Posterior cingulate gyrus (tissue), 11 donors: ENCODE results near the gene C2orf69.
"Not testable (repeated sequence)": the region's sequence is repeated elsewhere in the genome, so short reads cannot be mapped to it uniquely, and the experiment has no call there.

Experiments used
- DNase-seq, 10 donors: peaks; one replicate each; pipeline versions ENCODE4 v3.0.0 to v3.0.0-alpha.2; 2020 to 2021; ENCODE audit warnings: mixed read lengths in 3 of 10
- intact Hi-C: fragments of 100-400 bp; cut with DNase I; formaldehyde crosslinking; loops from one replicate; pipeline ENCODE4 v1.15.1; 2023

The C2orf69 gene

DNA sequence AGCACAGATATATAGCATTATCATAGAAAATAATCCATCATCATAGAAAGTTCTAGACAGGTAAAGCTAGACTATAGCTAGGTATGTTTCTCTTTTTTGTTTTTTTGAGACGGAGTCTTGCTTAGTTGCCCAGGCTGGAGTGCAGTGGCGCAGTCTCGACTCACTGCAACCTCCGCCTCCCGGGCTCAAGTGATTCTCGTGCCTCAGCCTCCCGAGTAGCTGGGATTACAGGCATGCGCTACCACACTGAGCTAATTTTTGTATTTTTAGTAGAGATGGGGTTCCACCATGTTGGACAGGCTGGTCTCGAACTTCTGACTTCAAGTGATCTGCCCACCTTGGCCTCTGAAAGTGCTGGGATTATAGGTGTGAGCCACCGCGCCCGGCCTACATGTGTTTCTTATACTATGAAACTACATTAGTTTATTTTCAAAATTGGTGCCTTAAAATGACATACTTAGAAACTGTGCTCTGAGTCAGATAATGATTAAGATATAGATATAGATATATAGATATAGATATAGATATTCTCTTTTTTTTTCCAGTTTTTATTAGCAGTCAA is 1.5 kb downstream of the C2orf69 start:
- intact Hi-C loops, DNase-seq: not testable (repeated sequence)

DNA sequence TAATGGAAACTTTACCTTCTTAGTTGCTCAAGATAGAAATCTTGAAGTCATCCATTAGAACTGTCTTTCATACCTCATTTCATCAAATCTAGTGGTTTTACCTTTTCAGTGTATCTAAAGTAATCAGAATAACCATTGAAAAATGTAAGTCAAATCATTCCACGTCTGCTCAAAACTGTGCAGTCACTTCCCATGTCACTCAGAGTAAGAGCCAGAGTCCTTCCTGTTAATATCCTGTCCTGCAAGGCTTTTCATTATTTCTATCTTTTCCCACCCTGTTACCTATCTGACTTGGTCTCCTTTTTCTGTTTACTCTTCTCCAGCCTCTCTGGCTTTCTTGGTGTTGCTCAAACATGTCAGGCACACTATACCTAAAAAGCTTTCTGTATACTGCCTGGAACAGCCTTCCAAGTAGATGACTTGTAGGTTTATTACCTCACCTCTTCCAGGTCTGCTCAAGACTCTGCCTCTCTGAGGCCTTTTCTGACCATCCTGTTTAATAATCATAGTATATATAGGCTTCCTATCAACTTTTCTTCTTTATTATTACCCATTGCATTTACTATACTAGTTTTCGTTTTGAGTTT is 3.4 kb downstream of the C2orf69 start:
- DNase-seq = no peak
- intact Hi-C loops = no loop called here

DNA sequence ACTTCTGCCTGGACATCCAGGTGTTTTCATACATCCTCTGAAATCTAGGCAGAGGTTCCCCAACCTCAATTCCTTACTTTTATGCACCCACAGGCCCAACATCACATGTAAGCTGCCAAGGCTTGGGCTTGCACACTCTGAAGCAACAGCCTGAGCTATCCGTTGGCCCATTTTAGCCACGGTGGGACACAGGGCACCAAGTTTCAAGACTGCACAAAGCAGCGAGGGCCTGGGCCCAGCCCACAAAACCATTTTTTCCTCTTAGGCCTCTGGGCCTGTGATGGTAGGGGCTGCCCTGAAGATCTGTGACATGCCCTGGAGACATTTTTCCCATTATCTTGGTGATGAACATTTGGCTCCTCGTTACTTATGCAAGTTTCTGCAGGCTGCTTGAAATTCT is 5.9 kb downstream of the C2orf69 start:
- intact Hi-C loops = no loop called here
- no peak for DNase-seq

DNA sequence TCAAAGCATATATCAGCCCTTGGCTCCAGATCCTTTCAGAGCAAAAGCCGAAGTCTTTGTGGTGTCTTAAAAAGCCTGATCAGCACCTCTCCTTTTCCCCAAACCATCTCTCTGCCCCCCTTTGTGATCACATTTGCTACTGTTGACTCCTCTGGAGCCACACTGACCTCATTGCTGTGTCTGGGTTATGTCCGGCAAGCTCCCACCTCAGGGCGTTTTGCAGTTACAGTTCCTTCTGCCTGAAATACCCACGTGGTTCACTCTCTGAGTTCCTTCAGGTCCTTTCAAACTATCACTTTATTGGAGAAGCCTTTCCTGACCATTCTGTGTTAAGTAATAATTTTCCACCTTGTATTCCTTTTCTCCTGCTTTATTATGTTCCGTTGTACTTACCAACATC is 11.8 kb downstream of the C2orf69 start:
- intact Hi-C loops = loop anchor here (10.0 kb wide), 1 partner anchor 68 kb away; the partner anchor contains the start of gene FTCDNL1
- no peak for DNase-seq

DNA sequence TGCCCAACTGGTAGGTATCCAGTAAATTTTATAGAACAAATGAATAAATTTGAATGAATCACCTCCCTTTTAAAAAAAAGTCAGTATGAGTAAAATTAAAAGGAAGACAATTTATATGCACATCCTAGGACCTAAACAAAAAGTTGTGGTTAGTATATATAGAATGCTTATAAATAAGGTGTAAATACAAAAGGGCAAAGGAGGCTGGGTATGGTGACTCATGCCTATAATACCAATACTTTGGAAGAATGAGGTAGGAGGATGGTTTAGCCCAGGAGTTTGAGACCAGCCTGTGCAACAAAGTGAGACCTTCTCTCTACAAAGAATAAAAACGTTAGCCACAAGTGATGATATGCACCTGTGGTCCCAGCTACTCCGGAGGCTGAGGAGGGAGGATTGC is 12.8 kb downstream of the C2orf69 start:
- no peak for DNase-seq
- intact Hi-C loops = loop anchor here (10.0 kb wide), 1 partner anchor 69 kb away; the partner anchor contains the start of gene FTCDNL1

DNA sequence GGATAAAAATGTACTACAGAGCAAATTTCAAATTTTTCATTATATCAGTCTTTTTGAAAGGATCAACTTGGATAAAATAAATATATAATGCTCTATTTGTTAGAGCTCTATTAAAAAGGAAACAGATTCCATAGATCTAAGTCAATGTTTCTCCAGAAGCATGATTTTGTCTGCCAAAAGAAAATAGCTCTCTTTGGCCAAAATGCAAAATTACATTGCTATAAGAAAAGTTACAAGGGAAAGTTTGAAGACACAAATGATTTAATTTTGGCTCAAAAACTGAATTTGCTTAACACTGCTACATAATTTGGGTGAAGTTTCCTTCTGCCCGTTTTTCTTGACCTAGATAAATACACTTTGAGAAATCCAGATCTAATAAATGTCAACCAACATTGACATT is 15.7 kb downstream of the C2orf69 start:
- no peak for DNase-seq
- intact Hi-C loops = loop anchor here (10.0 kb wide), 1 partner anchor 72 kb away; the partner anchor contains the start of gene FTCDNL1

DNA sequence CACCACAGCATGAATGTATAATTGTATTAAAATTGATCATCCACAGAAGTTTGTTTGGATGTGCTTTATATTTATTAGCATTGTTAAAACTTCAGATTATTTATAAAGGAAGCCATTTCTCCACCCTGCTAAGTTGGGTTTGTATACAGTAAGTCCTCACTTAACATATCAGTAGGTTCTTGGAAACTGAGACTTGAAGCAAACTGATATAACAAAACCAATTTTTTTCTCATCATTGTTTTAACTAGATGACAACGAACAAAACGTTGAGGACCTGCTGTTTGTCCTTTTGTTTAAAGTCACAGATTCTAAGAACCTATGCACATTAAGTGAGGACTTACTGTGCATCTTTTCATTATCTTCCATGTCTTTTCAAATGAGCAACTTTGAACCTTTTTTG is 17.1 kb downstream of the C2orf69 start:
- intact Hi-C loops = loop anchor here (10.0 kb wide), 1 partner anchor 73 kb away; the partner anchor contains the start of gene FTCDNL1
- no peak for DNase-seq

DNA sequence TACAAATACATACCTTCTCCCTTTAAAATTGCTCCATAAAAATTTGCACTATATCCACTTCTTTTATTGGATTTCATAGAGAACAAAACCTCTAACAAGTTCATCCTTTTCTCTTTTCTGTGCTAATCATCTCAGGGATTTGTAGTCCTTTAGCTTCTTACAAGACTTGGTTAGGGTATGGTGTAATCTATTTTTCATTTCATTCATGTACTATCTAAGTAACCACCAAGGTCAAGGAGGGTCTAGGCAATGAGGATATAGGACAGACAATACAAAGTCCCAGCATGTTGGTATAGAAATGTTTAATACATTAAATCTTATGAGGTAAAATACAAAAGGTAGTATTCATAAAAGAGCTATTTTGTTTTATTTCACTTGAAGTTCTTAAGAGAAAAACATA is 17.5 kb downstream of the C2orf69 start:
- intact Hi-C loops = loop anchor here (10.0 kb wide), 1 partner anchor 74 kb away; the partner anchor contains the start of gene FTCDNL1
- DNase-seq = no peak

DNA sequence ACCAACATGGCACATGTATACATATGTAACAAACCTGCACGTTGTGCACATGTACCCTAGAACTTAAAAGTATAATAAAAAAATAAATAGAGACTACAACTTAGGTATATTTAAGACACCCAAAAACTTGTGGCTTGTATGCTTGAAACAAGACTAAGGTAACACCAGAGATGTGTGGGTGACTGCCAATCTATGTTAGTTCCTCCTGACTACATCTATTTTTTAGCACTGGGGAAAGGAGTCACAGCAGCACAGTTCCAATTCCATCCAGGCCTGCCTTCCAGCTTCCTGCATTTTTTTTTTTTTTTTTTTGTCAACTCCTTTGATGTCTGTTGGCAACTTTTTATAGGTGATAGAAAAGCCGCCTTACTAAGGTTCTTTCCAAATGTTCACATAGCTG is 18.2 kb downstream of the C2orf69 start:
- intact Hi-C loops = loop anchor here (10.0 kb wide), 1 partner anchor 74 kb away; the partner anchor contains the start of gene FTCDNL1
- no peak for DNase-seq

DNA sequence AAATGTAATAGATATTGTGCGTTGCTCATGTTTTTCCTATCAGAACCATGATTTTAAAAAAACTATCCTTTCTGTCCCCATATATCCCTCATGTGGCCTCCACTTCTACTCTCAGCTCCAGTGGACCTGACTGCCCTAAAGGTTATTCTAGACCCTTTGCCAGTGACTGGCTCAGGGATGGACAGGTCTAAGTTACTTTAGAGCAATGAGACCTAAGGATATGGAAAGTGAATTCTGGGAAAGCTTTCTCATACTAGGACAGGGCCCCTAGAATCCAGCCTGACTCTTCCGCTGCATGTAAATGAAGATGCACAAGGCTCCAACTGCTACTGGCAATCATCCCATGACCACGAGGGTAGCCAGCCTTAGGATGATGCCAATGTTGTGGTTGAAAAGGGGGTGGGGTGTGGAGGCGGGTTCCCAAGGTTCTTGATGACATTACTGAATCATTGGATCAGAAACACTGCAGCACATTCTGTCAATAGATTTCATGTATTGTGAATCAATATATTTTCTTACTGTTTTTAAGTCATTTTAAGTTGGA is 21.3 kb downstream of the C2orf69 start:
- intact Hi-C loops = loop anchor here (2.0 kb wide), 1 partner anchor 22 kb away; the partner anchor contains the start of gene C2orf69
- DNase-seq = peak; percentile 43 to 96 (median 79)

DNA sequence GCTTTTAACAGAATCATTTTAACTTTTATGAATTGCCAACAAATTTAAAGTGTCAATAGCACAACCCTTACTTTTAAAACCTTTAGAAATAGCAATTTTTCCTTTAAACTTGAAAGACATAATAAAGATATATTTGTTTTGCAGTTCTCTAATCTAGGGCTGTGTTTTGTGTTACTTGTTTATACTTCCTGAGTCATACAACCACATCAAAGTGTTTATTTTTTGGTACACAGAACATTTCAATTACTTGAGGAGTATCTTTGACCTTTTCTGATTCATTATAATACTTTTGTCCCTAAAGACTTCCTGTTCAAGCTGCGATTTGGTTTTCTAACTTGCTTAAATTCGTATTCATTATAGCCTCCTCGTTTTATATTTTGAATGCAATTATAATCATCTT is 22.4 kb downstream of the C2orf69 start:
- DNase-seq = no peak
- intact Hi-C loops = loop anchor here (2.0 kb wide), 1 partner anchor 23 kb away; the partner anchor contains the start of gene C2orf69

DNA sequence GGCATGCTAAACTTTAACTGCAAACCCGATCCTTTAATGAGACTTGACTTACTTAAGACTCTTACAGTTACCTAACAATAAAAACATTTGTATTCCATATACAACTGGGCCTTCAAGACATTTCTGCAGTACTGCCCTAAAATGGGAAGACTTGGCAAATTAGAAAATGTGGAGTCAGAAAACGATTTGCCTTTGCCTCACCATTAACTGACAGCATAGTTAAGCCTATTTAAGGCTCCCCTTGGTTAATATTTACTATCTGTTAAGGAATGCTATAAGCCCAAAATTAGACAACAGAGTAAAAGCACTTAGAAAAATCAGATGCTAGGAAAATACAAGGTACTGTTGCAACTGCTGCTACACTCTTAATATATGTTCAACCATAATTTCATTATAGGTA is 25.5 kb downstream of the C2orf69 start:
- intact Hi-C loops = no loop called here
- DNase-seq = no peak

DNA sequence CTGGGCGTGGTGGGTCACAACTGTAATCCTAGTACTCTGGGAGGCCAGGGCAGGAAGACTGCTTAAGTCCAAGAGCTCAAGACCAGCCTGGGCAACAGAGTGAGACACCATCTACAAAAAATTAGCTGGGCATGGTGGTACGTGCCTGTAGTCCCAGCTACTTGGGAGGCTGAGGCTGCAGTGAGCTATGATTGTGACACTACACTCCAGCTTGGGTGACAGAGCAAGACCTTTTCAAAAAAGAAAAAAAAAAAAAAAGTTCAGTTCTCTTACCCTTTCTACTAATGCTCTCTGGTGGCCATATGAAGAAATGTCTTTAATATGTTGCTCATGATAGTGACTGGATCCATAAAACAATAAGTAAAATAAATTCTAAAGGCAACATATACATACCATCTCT is 29.3 kb downstream of the C2orf69 start:
- intact Hi-C loops = loop anchor here (10.0 kb wide), 1 partner anchor 236 kb away; no protein-coding TSS in a partner anchor
- peak in 1 of 10 donors; percentile 12 for DNase-seq

DNA sequence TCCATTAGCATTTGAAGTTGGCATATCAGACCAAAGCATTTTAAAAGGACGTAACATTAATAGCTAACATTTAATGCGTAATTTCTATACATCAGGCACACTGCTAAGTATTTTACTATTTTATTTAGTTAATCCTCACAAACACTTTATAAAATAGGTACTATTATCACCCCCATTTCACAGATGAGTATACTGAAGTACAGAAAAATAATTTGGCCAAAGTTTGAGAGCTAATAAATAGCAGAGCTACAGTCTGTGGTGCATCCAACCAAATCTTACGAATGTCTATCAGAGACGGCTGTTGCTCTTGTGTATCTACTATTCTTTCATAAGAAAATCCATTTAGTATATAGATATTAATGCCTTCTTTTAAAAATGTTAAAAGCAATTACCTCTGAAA is 32.3 kb downstream of the C2orf69 start:
- intact Hi-C loops = loop anchor here (10.0 kb wide), 1 partner anchor 239 kb away; no protein-coding TSS in a partner anchor
- no peak for DNase-seq

DNA sequence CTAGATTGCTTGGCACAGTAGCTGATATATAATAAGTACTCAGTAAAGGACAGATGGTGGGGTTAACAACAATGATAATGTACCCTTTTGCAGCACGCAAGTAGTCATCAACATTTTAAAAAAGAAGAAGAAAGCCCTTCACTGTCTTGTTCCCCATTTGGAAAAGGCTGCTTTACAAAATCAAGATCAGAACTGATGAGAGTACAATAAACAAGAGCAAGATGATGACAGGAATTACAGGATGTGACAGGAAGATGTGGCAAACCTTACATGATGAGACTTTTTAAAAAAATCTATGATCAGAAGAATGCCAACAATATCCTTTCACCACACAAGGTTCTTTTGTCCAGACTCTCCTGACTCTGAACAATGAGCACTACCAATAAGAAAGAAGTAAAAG is 35.1 kb downstream of the C2orf69 start:
- DNase-seq = no peak
- intact Hi-C loops = loop anchor here (10.0 kb wide), 1 partner anchor 241 kb away; no protein-coding TSS in a partner anchor

DNA sequence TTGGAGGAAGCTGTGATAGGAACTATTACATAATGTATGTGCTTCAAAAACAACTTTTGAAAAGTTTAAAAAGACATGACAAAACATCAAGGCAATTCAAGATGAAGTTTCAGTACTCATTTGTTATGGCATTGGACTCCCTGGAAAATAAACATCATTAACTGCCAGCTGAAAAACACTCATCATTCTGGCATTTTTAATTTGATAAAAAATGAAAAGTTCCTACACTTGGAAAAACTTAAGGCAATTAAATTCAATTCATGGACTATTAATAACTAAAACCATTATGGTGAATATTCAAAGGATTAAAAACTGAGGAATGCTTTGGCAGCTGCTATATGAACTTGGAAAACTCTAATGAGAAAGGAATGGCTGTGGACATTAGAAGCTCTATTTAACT is 35.7 kb downstream of the C2orf69 start:
- intact Hi-C loops = loop anchor here (10.0 kb wide), 1 partner anchor 242 kb away; no protein-coding TSS in a partner anchor

DNA sequence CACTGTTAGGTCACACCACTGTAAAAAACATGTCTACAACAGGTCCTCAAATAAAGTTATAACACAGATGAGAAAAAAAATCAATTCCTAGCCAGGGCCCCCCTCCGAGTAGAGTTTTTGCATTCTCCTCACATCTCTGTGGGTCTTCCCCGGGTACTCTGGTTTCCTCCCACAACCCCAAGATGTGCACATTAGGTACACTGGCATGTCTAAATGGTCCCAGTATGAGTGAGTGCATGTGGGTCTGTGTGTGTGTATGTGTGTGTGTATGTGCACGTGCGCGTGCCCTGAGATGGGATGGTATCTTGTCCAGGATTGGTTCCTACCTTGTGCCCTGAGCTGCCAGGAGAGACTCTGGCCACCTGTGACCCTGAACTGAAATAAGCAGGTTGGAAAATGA is 39.3 kb downstream of the C2orf69 start:
- DNase-seq = no peak
- intact Hi-C loops = no loop called here

More for the DNA sequence above, 35.7 kb downstream of the C2orf69 start:
- DNase-seq = no peak

DNA sequence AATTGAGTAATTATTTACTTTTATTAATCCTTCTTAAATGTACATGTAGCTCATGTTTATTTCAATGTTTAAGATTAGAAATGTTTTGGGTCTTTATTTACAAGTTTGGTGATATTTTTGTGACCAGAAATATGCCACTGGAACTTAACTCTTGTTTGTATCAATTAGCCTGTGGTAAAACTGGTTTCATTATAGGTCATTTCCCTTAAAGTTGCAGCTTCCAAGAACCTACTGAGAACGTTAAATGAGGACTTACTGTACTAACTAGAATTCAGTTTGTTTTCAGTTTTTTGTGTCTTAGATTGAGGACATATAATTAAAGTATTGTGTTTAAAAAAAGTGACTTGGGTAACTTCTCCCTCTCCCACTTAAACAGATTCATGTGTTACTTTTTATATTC is 39.9 kb downstream of the C2orf69 start:
- intact Hi-C loops = no loop called here
- DNase-seq = no peak

DNA sequence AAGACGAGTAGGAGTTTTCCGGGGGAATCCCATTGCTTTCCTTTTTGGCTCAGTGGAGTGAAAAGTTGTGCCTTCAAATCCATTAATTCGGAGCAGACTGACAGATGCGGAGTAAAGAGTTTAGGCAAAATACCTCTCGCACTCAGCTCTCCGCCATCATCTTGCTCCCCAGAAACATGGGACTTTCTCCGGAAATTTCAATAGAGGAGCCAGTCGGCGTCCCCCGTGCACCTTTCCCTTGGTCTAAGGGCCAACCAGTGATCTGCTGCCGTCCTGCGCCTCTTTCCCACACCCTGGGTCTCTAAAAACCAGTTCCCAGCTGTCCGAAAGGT is 43.9 kb downstream of the C2orf69 start:
- intact Hi-C loops = loop anchor here (2.0 kb wide), 1 partner anchor 44 kb away; the partner anchor contains the start of gene C2orf69
- no peak for DNase-seq

DNA sequence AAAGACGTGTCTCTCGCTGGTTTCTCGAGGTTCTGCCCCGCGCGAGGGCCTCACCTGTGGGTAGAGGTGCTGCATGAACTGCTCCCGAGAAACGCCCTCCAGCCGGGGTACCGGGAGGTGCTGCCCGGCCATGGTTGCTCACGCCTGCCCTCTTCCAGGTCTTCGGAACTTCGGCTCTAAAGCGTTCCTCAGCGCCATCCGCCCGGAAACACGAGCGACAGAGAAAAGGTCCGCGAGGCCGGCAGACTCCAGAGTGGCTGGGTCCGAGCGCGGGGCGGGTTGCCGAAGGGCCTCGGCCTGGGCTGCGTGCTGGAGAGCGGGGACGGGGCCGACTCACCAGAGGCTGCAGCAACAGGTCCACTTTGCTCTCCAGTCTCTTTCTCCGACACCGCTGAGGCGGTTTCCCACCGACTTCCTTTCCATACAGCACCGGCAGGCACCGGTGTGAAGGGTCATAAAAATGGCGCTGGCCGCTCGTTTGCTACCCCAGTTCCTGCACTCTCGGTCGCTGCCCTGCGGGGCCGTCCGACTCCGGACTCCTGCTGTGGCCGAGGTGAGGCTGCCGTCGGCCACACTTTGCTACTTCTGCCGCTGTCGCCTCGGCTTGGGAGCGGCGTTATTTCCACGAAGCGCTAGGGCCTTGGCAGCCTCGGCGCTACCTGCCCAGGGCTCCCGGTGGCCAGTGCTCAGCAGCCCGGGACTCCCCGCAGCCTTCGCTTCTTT is 44.4 kb downstream of the C2orf69 start, which contains the start of the genes MAIP1 and TYW5:
MAIP1 (plus strand) TSS at position 244 of the 723 bp plus-strand sequence; CDS start at position 461, 217 bp downstream.
TYW5 (minus strand) TSS at position 153 of the 723 bp plus-strand sequence; CDS start at position 132, 21 bp downstream.
- peak; percentile 79 to 98 (median 84) for DNase-seq

DNA sequence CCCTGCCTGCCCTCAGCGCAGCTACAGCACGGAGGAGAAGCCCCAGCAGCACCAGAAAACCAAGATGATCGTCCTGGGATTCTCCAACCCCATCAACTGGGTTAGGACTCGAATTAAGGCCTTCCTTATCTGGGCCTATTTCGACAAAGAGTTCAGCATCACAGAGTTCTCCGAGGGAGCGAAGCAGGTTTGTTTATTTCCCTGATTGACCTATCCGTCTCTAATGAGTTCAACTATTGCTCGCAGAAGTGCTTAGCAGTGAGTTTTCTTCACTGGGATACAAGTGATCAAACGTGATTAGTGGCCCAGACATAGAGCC is 44.9 kb downstream of the C2orf69 start:
- intact Hi-C loops = no loop called here
- DNase-seq = no peak

More for the DNA sequence above, 44.4 kb downstream of the C2orf69 start, which contains the start of the genes MAIP1 and TYW5:
- intact Hi-C loops = loop anchor here (2.0 kb wide), 1 partner anchor 45 kb away; the partner anchor contains the start of gene C2orf69
